Osteocyte (in vitro differentiated cells): ENCODE data around the gene MOK. TPM values are rescaled to one million over a fixed set of nuclear protein-coding genes. Genes with fewer than 3 reads are reported as not detected.

Source experiments
- DNase-seq: peaks from one replicate; pipeline ENCODE4 v3.0.0; 2021; ENCODE audit warnings: mixed read lengths; ENCODE audit not compliant: unreplicated experiment; ENCODE audit errors: extremely low spot score
- H3K27ac Mint-ChIP-seq: one replicate; pipeline ENCODE4 v1.8.0; 2021; ENCODE audit warnings: mild to moderate bottlenecking, mixed read lengths; ENCODE audit not compliant: unreplicated experiment
- H3K27me3 Mint-ChIP-seq: one replicate; pipeline ENCODE4 v1.8.0; 2021; ENCODE audit warnings: mixed read lengths; ENCODE audit not compliant: unreplicated experiment
- H3K36me3 Mint-ChIP-seq: one replicate; pipeline ENCODE4 v1.8.0; 2021; ENCODE audit warnings: mixed read lengths; ENCODE audit not compliant: unreplicated experiment
- H3K4me1 Mint-ChIP-seq: one replicate; pipeline ENCODE4 v1.8.0; 2021; ENCODE audit warnings: mixed read lengths; ENCODE audit not compliant: unreplicated experiment
- H3K4me3 Mint-ChIP-seq: one replicate; pipeline ENCODE4 v1.8.0; 2021; ENCODE audit warnings: mild to moderate bottlenecking, moderate library complexity, mixed read lengths; ENCODE audit not compliant: unreplicated experiment
- H3K9me3 Mint-ChIP-seq: one replicate; pipeline ENCODE4 v1.8.0; 2021; ENCODE audit warnings: mixed read lengths; ENCODE audit not compliant: unreplicated experiment
- CTCF ChIP-seq: fragments of 200-600 bp; sonication (generic); IDR thresholded peaks from 2 replicates; pipeline ENCODE4 v1.5.0; 2021; ENCODE audit warnings: antibody characterized with exemption, mild to moderate bottlenecking, moderate library complexity
- total RNA-seq: library from RNA; stranded (reverse); gene quantifications from 2 replicates; pipeline ENCODE4 v1.2.1, GENCODE V29; 2021

The MOK gene
- total RNA-seq, 1 donor from 2014 or later = 9.5 TPM

DNA sequence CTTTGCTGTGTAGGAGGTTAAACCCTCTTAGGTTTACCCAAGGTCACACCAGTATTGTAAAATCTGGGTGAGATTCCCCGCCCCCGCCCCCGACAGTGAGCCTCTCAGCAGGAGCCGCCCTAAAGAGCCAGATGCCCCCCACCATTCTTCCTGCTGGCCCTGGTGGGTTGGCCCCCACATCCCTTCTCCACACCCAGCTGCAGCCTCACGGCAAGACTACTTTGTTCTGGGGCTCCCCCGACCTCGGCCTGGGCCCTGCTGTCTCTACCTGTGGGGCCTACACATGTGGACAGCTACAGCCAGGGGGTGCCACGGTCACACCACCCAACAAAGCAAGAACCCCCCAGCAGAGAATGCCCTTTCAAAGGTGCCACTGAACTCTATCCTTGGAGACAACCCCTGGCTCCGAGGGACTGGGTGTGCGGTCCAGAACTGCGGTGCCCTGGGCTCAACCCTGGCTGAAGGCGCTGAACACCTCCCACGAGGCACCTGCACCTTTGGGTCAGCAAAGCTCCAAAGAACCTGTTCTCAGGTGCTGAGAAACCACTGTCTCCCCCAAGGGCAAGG, 82.9 kb downstream of the MOK start:
- H3K27me3 Mint-ChIP-seq = no peaks in the 10 kb centered on the region
- peaks cover 10% of the 10 kb centered on the region for H3K36me3 Mint-ChIP-seq
- no peaks in the 10 kb centered on the region for H3K9me3 Mint-ChIP-seq
- peaks cover 2% of the 10 kb centered on the region for H3K4me1 Mint-ChIP-seq
- H3K27ac Mint-ChIP-seq = no peak overlapping the region
- no peak overlapping the region for H3K4me3 Mint-ChIP-seq
- TF ChIP-seq CTCF = no peak
- DNase-seq = no peak

DNA sequence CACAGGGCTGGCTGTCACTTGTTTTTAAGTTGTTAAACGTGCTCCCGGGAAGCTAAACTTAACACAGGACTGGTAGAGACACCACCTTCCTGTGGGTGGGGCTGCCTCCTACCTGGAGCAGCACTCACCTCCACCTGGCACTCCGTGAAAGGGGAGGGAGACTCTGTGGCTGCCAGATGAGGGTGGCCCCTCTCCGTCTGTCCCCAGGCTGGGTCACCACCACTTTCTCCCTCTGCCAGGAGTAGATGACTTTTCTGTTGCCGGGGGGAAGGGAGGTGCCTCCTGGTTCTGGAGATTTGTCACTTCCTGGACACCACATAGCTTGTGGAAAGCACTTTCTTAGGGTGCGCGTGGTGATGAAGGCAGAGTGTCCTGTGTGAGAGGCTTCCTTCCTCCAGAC, 83.9 kb downstream of the MOK start:
- no peak for DNase-seq
- Mint-ChIP-seq H3K36me3 (peaks cover 10% of the 10 kb centered on the region), H3K27me3 (no peaks in the 10 kb centered on the region), H3K4me1 (peaks cover 4% of the 10 kb centered on the region), H3K9me3 (no peaks in the 10 kb centered on the region), H3K4me3 (no peak overlapping the region), H3K27ac (no peak overlapping the region)
- no peak for TF ChIP-seq CTCF

DNA sequence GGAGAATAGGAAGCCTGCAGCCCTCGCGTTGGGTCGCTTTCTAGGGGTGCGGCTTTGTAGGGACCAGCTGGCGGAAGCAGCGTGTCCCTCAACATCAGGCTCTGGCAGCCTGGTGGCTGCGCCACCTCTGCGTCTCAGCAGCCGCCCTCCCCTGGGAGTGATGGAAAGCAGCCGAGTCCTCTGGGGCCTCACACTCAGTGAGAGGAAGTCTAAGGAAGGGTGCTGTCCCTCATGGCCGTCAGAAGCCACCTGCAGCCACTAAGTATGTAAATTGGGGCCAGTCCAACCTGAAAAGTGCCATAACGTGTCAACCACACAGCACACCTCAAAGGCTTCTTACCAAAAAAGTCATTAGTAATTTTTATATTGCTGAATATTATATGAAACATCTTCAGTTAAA, 84.9 kb downstream of the MOK start:
- TF ChIP-seq CTCF = no peak
- Mint-ChIP-seq H3K27me3 (no peaks in the 10 kb centered on the region), H3K4me3 (no peak overlapping the region), H3K36me3 (peaks cover 10% of the 10 kb centered on the region), H3K27ac (no peak overlapping the region), H3K4me1 (peaks cover 6% of the 10 kb centered on the region), H3K9me3 (no peaks in the 10 kb centered on the region)
- DNase-seq = no peak

GRCh38 chr14:102219316-102219715, 85.6 kb downstream of the MOK start:
- Mint-ChIP-seq H3K4me1 (peaks cover 6% of the 10 kb centered on the region), H3K36me3 (peaks cover 5% of the 10 kb centered on the region), H3K9me3 (no peaks in the 10 kb centered on the region), H3K27me3 (no peaks in the 10 kb centered on the region), H3K27ac (no peak overlapping the region), H3K4me3 (no peak overlapping the region)
- no peak for DNase-seq
- TF ChIP-seq CTCF = no peak

DNA sequence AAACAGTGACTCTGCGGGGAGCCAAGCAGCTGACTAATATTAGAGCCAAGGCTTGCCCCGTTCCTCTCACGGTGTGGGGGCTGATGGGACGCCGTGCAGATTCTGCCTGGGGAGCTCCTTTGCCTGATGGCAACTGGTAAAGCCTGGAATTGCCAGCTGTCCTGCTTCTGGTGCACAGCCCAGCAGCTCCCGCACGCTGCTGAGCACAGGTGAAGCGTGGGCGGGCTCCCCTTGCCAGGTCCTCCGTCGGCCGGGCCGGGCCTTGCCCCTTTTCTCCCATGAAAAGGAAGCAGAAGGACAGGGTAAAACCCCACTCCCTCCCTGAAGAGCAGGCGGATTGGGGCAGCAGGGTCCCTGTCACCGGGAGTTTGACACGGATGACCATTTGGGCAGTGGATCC, 86.3 kb downstream of the MOK start:
- peaks cover 6% of the 10 kb centered on the region for H3K4me1 Mint-ChIP-seq
- peaks cover 2% of the 10 kb centered on the region for H3K36me3 Mint-ChIP-seq
- TF ChIP-seq CTCF = no peak
- DNase-seq = no peak
- H3K27me3 Mint-ChIP-seq = no peaks in the 10 kb centered on the region
- H3K4me3 Mint-ChIP-seq = no peak overlapping the region
- H3K27ac Mint-ChIP-seq = no peak overlapping the region
- H3K9me3 Mint-ChIP-seq = no peaks in the 10 kb centered on the region
